HG03439 (cell line): ENCODE results near the gene OBSCN.

Experiments
- ATAC-seq: cut with Tn5 transposase; IDR thresholded peaks from one replicate; pipeline ENCODE4 v1.9.1; 2021; ENCODE audit warnings: mild to moderate bottlenecking, moderate library complexity; ENCODE audit not compliant: unreplicated experiment

OBSCN gene, protein sequence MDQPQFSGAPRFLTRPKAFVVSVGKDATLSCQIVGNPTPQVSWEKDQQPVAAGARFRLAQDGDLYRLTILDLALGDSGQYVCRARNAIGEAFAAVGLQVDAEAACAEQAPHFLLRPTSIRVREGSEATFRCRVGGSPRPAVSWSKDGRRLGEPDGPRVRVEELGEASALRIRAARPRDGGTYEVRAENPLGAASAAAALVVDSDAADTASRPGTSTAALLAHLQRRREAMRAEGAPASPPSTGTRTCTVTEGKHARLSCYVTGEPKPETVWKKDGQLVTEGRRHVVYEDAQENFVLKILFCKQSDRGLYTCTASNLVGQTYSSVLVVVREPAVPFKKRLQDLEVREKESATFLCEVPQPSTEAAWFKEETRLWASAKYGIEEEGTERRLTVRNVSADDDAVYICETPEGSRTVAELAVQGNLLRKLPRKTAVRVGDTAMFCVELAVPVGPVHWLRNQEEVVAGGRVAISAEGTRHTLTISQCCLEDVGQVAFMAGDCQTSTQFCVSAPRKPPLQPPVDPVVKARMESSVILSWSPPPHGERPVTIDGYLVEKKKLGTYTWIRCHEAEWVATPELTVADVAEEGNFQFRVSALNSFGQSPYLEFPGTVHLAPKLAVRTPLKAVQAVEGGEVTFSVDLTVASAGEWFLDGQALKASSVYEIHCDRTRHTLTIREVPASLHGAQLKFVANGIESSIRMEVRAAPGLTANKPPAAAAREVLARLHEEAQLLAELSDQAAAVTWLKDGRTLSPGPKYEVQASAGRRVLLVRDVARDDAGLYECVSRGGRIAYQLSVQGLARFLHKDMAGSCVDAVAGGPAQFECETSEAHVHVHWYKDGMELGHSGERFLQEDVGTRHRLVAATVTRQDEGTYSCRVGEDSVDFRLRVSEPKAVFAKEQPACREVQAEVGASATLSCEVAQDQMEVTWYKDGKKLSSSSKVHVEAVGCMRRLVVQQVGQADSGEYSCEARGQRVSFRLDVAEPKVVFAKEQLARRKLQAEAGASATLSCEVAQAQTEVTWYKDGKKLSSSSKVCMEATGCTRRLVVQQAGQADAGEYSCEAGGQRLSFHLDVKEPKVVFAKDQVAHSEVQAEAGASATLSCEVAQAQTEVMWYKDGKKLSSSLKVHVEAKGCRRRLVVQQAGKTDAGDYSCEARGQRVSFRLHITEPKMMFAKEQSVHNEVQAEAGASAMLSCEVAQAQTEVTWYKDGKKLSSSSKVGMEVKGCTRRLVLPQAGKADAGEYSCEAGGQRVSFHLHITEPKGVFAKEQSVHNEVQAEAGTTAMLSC (N-terminal part only)

DNA sequence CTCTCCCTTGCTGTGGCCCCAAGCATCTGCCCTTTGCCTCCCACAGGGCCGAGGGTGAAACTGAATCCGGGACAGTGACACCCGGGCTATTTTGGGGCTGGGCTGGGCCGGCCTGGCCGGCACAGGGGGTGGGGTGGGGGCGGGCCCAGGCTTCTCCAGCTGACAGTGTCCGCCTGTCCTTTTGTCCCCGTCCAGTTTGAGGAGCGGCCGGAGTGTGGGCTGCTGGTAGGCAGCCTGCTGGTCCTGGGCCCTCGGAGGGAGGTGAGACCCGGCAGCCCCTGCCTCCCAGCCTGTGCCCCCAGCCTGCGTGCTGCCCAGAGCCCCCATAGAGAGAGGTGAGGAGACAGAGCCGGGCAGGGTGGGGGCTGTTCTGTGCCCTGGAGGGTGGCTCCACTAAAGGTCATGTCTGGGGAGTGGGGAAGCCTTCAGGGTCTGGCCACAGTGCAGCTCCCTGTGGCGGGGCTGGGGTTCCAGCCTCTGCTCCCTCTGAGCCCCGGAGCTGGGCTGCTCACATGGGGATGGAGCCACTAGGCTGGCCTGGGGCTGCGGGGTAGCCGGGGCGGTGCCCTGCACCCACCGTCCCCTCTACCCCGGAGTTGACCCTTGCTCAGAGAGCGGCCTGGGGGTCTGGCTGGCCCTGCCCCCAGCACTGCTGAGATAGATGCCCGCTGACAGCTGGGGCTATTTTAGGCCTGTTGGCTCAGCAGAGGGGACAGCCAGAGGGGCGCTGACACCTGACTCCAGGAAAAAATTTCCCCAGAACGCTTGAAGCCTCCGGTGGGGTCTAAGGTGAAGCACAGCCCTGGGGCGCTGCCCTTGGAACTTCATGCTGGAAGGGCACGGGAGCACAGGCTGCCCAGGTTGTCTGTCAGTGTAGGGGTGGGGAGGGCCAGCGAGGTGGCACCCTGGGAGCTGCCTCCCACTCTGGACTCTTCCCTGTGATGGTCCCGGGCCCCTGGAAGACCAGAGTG, at the start of gene OBSCN:
OBSCN (plus strand) TSS at position 194 of the 971 bp plus-strand sequence. CDS start 3,740 bp downstream, outside the sequence.
- ATAC-seq: no peak

DNA sequence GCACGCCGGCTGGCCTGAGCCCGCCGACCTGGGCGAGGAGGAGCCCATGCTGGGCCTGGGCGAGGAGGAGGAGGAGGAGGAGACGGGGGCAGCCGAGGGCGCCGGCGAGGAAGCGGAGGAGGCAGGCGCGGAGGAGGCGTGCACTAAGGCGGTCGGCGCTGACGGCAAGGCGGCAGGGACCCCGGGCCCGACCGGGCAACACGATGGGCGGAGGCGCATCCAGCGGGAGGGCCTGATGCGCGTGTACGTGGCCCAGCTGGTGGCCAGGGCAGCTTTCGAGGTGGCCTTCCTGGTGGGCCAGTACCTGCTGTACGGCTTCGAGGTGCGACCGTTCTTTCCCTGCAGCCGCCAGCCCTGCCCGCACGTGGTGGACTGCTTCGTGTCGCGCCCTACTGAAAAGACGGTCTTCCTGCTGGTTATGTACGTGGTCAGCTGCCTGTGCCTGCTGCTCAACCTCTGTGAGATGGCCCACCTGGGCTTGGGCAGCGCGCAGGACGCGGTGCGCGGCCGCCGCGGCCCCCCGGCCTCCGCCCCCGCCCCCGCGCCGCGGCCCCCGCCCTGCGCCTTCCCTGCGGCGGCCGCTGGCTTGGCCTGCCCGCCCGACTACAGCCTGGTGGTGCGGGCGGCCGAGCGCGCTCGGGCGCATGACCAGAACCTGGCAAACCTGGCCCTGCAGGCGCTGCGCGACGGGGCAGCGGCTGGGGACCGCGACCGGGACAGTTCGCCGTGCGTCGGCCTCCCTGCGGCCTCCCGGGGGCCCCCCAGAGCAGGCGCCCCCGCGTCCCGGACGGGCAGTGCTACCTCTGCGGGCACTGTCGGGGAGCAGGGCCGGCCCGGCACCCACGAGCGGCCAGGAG, 49.5 kb upstream of the OBSCN start:
- ATAC-seq: no peak

DNA sequence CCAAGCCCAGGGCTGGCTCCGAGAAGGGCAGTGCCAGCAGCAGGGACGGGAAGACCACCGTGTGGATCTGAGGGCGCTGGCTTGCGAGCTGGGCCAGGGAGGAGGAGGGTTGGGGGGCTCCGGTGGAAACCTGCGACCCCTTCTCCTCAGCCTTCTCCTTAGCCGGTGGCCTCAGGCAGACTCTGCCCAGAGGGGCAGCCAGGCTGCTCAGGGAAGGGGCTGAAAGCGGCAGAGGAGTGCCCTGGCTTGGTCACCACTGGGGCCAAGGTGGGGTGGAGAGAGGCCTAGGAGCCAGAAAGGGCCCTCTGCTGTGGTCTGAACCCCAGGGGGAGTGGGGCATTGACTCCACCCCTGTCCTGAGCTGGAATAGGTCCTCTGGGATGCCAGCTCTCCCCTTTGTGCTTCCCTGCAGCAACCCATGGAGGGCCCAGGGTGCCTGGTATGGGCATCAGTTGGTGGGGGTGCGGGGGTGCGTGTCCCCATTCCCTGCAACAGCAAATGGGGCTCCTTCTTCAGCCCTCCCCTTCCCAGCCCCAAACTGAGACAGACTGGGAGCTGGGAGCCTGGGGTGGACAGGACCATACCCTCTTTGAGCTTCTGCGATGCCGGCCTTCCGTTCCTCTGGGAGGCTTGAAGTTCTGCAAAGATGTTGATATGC, 48.7 kb upstream of the OBSCN start:
- ATAC-seq: no peak

DNA sequence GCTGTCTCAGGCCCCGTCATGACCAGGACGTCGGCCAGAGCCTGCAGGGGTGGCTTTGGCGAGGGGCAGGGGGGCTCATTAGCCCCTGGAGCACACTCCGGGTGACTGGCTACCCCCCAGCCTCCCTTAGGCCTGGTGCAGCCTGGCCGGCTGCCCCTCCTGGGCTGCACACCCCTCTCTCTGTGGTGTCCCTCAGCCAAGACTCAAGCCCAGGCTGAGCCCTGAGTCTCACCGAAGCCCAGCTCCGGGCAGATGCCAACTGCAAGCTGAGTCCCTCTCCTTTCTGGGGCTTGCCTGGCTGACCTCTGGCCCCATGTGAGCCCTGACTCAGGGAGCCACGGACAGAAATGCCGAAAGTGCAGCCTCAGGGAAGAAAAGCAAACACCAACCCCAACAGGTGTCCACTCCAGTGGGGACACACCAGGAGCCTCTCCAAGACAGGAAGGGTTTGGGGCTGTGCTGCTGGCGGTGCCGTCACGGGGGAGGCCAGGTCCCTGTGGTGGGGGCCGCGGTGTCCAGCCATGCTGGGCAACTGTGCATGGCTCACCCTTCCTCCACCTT, 47.6 kb upstream of the OBSCN start:
- no peak for ATAC-seq

DNA sequence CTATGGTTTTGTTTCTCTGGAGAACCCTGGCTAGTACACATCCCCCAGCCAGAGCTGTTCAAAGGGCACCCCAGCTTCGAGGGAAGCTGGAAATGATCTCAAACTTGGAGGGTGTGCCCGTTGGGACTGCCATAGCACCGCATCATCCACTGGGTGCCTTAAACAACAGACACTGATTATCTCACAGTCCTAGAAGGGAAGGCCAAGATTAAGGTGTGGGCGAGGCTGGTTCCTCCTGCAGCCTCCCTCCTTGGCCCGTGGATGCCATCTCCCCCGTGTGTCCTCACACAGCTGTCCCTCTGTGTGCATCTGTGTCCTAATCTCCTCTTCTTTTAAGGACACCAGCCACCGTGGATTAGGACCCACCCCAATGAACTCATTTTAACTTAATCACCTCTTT, 46.5 kb upstream of the OBSCN start:
- no peak for ATAC-seq

DNA sequence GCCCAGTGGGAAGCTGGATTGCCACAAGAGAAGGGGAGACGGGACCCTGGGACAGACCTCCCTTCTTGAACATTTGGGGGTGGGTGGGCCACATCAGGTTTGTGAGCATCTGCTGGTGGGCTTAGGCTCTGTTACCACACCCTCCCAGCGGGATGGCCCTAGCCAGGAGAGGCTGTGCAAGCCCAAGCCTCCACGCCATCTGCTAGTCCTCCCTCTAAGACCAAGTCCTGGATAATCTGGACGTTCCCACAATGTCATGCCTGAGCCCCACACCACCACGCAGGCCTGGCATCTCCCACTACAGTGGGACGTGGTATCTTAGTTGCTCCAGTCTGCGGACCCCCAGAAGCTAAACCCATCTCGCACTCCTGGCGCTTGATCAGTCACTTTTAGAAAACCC, 46.0 kb upstream of the OBSCN start:
- ATAC-seq: no peak

DNA sequence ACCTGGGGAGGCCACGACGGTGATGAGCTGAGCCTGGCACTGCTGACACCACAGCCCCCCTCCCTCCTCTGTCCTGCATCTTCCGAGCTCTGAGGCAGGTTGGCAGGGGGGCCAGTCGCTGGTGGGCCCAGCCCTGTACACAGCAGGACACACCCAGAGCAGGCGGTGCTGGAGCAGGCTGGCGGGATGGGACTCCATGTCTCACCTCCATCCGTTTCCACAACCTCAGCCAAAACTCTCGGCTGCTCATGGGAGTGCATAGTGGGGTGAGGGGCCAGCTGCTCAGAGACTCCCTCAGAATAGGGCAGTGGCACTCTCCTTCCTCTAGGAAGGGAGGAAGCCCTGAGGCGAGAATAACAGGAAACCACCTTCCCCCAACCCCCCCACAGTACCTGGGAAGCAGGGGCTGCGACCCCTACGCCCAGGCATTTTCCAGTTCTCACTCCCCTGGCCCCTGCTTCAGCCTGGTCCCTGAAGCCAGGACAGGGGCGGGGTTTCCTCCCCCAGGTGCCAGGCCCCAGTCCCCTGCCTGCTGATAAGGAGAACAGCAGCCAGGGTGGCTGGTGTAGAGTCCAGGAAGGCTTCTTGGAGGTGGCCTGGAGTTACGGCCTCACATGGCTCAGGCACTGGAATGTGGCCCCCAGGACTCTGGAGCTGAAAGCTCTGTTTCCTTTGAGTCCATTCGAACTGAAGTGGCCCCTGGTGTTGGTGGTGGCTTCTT, 45.4 kb upstream of the OBSCN start:
- ATAC-seq: no peak

DNA sequence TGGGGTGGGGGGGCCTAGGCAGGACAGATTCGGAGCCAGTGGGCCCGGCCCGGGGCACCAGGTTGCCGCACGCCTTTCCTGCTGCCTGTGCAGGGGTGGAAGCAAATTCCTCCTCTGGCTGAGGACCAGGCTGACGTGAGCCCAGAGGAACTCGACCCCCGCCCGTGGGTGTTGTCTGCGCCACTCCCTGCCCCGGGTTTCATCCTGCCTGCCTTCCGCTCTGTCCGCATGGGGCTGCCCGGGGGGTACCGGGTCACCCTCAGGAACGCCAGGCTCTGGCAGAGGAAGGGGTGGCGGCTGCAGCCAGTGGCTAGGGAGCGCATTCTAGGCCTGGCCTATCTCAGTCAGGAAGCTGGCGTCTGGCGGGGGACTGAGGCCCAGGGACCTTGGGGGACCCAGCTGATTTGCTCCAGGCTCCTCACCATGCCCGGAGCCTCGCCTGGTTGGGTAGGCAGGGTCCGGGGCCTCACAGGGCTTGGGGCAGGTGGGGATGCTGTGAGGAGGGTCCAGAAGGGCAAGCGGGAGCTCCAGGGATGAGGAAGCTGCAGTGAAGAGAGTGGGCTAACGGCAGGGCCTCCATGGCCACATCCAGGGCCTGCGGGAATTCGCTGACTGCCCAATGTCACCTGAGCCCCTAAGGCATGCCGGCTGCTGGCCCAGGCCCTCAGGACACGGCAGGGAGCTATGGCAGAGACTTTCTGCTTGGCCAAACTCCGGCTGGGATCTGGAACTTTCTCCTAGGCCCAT, 44.7 kb upstream of the OBSCN start:
- no peak for ATAC-seq

DNA sequence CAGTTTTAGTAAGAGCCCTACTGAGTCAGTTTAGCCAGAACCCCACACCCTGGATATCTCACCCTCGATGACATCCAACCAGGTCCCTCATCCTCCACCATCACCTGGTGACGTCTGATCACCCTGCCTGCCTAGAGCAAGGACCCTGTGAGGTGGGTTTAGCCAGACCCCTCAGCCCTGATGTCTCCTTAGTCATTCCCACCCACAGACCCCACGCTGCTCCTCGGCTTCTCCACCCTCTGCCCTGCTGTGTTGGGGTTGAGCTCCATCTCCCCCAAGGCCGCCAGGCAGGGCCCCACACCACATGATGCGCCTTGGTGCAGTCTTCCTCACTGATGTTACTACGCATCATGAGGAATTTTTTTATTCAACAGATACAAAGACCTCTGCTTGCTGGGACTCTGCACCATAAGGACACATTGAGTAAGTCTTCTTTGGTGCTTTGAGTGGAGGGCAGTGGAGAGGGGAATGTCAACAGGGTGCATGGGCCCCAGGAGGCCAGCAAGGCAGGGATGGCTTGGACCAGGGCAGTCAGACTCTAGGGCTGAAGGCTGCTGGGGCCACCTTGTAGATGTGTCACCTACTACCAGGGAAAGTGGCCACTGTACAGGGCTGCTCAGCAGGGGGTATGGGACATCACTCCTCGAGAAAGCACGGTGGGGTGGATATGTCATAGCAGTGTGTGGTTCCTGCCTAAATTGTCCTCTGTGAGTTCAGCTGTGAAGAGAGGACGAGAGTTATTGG, 43.9 kb upstream of the OBSCN start:
- no peak for ATAC-seq

DNA sequence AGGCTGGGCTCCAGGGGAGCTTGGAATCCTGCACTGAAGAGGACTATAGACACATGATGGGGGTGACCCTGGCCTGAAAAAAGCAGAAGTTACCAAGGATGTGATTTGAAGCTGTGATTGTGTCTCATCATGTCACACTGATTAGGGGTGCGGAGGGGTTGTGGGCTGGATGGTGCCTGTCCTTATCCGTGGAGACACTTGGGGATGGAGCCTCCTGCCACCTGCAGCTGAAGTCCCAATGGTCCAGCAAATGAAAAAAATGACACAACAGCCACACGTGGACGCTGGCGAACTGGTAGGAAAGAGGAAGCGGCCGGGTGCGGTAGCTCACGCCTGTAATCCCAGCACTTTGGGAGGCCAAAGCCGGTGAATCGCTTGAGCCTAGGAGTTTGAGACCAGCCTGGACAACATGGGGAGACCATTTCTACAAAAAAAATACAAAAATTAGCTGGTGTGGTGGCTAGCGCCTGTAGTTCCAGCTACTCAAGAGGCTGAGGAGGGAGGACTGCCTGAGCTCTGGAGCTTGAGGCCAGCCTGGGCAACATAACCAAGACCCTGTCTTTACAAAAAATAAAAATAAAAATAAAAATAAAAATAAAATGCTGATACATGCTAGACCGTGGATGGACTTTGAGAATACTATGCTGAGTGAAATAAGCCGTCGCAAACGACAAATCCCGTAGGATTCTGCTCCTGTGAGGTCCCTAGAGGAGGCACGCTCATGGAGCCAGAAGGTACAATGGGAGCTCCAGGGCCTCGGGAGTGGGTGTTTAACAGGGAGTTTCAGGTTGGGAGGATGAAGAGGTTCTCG, 43.1 kb upstream of the OBSCN start:
- peak; percentile 1 for ATAC-seq

DNA sequence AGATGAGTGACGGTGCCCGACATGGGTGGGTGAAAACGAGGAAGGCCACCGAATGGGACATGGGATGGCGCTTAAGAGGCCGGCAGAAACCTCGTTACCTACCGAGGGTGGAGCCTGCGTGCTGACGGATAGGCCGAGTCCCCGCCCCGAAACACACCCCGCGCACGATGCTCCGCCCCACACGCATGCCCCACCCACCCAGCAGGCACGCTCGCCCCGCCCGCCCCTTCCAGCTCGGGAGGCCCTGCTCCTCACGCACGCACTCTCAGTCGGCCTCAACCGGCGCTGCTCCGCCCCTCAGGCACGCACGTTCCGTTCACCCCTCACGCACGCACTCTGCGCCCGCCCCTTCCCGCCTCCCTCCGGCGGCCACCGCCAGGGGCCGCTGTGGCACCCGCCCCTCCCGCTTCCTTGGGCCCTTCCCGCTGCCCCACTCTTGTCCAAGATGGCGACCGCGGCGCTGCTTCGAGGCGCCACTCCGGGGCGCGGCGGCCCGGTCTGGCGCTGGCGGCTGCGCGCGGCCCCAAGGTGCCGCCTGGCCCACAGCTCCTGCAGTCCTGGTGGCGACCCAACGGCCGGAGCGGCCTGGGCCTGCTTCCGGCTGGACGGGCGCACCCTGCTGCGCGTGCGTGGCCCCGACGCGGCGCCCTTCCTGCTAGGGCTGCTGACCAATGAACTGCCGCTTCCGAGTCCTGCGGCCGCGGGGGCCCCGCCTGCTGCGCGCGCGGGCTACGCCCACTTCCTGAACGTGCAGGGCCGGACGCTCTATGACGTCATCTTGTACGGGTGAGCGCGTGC, 42.3 kb upstream of the OBSCN start, which contains the start of gene IBA57:
IBA57 (plus strand) TSS at position 433 of the 798 bp plus-strand sequence; CDS start at position 446, 13 bp downstream.
- ATAC-seq: peak; percentile 82

DNA sequence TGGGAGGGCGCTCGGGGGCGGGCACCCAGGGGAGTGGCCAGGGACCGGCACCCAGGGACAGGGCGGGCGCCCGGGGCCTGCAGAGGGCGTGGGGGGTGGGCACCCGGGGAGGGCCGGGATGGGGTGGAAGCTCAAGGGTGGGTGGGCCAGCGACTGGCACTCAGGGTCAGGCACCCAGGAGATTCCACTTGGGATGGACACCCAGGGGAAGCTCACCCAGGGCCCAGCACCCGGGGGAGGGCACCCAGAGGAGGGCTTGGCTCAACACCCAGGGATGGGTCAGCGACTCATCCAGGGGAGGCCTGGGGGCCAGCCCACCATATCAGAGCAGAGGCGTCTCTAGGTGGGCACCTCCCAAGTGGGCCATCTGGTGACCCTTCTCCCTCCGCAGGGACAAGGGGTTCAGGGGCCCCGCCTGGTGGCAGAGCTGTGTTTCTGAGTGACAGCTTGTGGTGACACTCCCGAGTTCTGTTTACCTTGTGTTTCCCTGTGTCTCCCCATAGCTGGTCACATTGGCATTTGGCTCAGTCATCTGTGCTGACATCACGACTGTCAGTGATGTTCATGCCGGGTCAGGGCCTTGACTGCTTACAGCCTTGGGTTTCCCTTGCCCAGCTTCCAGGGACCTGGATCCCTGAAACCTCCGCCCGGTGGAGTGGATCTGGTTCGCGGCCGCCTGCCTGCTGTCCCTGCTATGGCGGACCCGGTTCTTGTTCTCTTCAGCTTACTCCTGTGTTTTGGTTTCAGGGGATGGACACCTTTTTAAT, 41.5 kb upstream of the OBSCN start:
- peak; percentile 23 for ATAC-seq

DNA sequence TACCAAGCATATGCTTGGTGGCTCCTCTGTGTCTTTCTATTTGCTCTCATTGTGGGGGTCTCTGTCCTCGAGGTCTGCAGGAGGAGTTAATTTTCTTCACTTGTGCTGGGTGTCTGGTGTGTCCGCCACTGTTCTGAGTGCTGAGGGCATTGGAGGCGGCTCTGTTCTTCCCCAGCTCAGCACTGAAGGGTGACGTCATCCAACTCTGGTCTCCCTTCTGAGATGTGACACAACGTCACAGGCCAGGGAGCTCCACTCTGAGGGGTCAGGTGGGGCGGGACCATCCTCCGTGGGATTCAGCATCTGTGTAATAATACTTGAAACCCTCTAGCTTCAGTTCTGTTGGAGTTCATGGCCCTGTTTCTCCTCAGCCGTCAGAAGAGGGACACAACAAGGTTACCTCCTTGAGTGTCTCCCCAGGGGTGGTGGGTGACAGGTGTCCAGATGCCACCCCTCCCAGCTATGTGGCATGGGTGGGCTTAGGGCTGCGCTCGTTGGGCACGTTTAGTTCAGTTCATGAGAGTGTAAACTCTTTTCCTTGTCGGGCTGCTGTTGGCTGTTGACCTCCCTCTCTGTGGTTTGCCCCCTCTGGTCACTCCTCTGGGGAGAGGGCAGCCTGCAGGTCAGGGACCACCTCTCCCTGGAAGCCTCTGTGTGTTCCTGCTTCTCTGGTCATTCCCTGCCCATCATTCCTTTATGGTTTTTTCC, 39.1 kb upstream of the OBSCN start:
- ATAC-seq: no peak
